Measurements from ENCODE around the gene NEDD8.
A peak's percentile ranks its signal among the peaks of the same experiment; 100 is the strongest.
"Not testable (repeated sequence)": the region's sequence is repeated elsewhere in the genome, so short reads cannot be mapped to it uniquely, and the experiment has no call there.

Gene NEDD8

GRCh38 chr14:24246765-24247212 lies 14.6 kb upstream of the NEDD8 start:
- DNase-seq, result no peak

- DNase-seq, result not testable (repeated sequence)
Measured at GRCh38 chr14:24245350-24245749, 13.2 kb upstream of the NEDD8 start.

- DNase-seq, result no peak
Measured at GRCh38 chr14:24243336-24243836, 11.2 kb upstream of the NEDD8 start.

GRCh38 chr14:24241829-24242443 lies 9.8 kb upstream of the NEDD8 start:
- DNase-seq, result peak; percentile 91

GRCh38 chr14:24240110-24240918 lies 8.1 kb upstream of the NEDD8 start:
- DNase-seq, result no peak

GRCh38 chr14:24238527-24239037 lies 6.4 kb upstream of the NEDD8 start:
- no peak for DNase-seq

- no peak for DNase-seq
Measured at GRCh38 chr14:24238123-24238522, 6.0 kb upstream of the NEDD8 start.

- no peak for DNase-seq
Measured at GRCh38 chr14:24237463-24237955, 5.3 kb upstream of the NEDD8 start.

- DNase-seq, result no peak
Measured at GRCh38 chr14:24236689-24237462, 4.7 kb upstream of the NEDD8 start.

GRCh38 chr14:24235804-24236688 lies 3.9 kb upstream of the NEDD8 start:
- DNase-seq, result no peak

GRCh38 chr14:24234095-24235005 lies 2.2 kb upstream of the NEDD8 start:
- DNase-seq, result no peak

GRCh38 chr14:24233538-24233866 lies 1.3 kb upstream of the NEDD8 start:
- no peak for DNase-seq

- DNase-seq, result no peak
Measured at GRCh38 chr14:24232645-24233537, 724 bp upstream of the NEDD8 start, which contains the start of gene GMPR2. Gene GMPR2, plus strand, starts transcription at chr14:24232929. Its CDS starts 325 bp downstream, at chr14:24233254.

- DNase-seq, result no peak
Measured at GRCh38 chr14:24231263-24232120, 675 bp downstream of the NEDD8 start.

- no peak for DNase-seq
Measured at GRCh38 chr14:24228902-24229301, 3.3 kb downstream of the NEDD8 start.

GRCh38 chr14:24226473-24226872 lies 5.7 kb downstream of the NEDD8 start:
- no peak for DNase-seq

GRCh38 chr14:24224618-24225071 lies 7.5 kb downstream of the NEDD8 start:
- no peak for DNase-seq

GRCh38 chr14:24222987-24223386 lies 9.2 kb downstream of the NEDD8 start:
- not testable (repeated sequence) for DNase-seq

- no peak for DNase-seq
Measured at GRCh38 chr14:24219521-24219920, 12.6 kb downstream of the NEDD8 start.

Measured in activated CD4-positive, alpha-beta T cell treated with anti-CD3 and anti-CD28 coated beads for 1 hour (primary cell).